HUDEP-2 (cell line): ENCODE results near the gene LAT.
"Not testable (repeated sequence)": the region's sequence is repeated elsewhere in the genome, so short reads cannot be mapped to it uniquely, and the experiment has no call there.

Experiments
- DNase-seq, 76 experiments: peaks; one replicate each; lab custom pipeline; 2025; ENCODE audit not compliant: unreplicated experiment in 76 of 76; lab: John Stamatoyannopoulos, UW

Gene LAT

DNA sequence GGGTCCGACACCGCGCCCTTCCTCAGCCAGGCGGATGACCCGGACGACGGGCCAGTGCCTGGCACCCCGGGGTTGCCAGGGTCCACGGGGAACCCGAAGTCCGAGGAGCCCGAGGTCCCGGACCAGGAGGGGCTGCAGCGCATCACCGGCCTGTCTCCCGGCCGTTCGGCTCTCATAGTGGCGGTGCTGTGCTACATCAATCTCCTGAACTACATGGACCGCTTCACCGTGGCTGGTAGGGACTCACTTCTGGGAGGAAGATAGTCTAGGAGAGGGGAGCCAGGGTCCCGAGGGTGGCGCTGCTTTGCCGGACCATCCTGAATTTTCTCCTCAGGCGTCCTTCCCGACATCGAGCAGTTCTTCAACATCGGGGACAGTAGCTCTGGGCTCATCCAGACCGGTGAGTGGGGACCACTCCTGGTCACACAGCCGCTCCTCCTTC lies 9.7 kb upstream of the LAT start:
- DNase-seq, result peak in 1 of 76 experiments; percentile 7

DNA sequence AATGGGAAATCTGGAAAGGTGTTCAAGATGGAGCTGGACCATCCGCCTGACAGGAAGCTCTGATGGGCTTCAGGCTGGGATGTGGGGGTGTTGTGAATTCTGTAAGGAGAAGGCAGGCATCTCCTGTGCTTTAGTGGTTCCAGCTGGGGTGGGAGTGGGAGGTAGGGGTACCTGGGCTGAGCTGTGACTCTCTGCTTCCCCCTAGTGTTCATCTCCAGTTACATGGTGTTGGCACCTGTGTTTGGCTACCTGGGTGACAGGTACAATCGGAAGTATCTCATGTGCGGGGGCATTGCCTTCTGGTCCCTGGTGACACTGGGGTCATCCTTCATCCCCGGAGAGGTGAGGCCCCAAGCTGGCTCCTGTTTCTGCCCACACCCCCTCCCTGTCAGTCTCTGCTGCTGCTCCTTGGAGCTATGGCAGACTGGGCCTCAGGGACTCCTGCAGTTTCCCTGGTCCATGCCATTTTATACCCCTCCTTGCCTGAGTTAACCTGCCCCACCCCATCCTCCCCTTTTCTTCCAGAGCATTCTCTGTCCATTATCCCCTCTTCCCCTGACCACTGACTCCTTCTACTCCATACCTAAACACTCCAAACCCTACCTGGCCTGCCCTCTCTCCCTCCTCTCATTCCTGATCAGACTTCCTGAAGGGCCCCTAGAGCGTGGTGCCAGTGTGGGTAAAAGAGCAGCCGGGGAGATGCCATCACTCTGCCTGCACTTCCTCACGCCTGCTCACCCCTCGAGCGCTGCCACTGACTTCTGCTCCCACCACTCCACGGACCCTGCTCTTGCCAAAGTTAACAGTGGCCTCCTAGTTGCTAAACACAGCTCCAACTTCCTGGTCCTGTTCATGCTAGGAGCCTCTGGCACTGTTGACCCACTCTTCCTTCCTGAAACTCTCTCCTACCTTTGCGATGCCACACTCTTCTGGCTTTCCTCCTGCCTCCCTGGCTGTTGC lies 6.9 kb upstream of the LAT start:
- no peak for DNase-seq

DNA sequence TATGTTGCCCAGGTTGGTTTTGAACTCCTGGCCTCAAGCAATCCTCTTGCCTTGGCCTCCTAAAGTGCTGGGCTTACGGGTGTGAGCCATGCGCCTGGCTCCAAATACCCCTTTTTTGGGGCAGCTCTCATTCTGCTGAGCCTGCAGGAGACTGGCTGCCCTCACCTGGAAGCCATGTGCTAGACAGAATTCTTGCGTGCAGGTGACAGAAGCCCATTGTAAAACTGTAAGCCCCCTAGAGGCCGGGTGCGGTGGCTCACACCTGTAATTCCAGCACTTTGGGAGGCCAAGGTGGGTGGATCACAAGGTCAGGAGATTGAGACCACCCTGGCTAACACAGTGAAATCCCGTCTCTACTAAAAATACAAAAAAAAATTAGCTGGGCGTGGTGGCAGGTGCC lies 4.5 kb upstream of the LAT start:
- DNase-seq, result not testable (repeated sequence)

DNA sequence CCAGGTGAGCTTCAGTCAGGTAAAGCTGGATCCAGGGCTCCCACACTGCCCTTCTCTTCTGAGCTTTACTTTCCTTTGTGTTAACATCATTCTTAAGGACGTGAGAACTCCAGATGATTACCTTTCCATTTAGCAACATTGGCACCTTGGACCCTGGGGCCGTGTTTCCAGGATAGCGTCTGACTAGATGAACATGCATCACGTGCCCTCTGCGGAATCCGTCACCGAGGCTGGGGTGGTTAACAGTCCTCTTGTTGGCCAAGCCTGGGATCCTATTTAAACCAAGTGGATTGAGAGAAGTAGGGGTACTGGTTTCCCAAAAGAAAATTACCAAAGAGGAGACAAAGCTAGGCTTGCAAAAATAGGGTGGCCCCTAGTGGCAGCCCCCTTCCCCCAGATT lies 3.9 kb upstream of the LAT start:
- no peak for DNase-seq

DNA sequence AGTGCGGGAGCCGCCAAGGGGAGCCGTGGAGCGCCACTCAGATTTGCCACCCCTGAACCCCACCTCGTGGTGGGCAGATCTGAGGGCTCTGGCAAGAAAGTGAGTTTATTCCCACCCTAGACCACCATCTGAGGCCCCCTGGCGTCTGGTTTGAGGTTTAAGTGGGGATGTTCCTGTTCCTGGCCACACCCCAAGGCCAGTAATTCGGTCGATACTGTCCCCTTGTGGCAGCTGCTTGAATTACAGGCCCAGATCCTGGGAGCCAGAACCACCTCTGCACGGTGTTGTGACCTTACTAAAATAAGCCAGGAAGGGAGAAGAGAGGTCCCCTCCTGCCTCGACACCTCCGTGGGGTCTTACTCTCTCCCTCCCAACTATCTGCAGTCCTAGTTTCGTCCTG lies 3.3 kb upstream of the LAT start:
- DNase-seq, result peak in 45 of 76 experiments; percentile 3 to 57 (median 26)

DNA sequence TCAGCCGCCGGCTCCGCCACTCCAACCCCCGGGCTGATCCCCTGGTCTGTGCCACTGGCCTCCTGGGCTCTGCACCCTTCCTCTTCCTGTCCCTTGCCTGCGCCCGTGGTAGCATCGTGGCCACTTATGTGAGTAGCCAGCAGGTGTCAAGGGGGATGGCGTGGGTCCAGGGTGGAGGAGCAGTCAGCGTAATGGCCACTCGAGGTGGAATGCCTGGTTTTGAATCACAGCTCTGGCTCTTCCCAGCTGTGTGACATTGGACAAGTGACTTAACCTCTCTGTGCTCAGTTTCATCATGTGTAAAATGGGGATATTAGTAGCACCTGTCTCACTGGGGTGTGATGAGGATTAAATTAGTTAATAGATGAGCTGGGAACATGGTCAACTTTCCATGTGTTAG lies 2.4 kb upstream of the LAT start:
- no peak for DNase-seq

DNA sequence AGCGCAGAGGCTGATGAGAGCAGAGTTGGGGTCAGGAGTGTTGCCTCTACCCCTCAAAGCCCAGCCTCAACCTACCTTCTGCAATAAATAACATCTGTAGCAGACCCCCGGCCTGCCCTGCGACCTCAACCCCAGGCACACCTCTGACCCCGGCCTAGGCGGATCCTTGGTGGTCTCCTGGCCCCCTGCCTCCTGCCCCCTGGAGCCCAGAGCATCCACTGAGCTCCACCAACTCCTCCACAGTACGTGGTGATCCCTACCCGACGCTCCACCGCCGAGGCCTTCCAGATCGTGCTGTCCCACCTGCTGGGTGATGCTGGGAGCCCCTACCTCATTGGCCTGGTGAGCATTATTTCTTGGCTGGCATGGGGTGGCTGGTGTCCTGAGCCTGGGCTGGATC lies 1.9 kb upstream of the LAT start:
- DNase-seq, result no peak

DNA sequence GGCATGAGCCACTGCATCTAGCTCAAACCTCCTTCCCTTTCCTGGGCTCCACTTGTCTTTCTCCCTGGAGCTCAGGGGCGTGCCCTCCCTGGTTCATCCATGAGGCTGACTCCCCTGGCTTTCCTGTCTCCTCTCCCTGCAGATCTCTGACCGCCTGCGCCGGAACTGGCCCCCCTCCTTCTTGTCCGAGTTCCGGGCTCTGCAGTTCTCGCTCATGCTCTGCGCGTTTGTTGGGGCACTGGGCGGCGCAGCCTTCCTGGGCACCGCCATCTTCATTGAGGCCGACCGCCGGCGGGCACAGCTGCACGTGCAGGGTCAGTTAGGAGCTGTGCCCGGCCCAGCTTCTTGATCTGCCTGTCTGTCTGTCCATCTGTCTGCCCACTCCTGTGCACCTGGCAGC lies 1.2 kb upstream of the LAT start:
- DNase-seq, result no peak

DNA sequence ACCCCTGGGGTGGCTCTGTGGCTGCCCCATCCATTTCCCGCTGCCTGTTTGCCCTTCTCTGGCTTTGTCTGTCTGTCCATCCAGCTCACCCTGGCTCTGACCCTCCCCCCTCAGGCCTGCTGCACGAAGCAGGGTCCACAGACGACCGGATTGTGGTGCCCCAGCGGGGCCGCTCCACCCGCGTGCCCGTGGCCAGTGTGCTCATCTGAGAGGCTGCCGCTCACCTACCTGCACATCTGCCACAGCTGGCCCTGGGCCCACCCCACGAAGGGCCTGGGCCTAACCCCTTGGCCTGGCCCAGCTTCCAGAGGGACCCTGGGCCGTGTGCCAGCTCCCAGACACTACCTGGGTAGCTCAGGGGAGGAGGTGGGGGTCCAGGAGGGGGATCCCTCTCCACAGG lies 761 bp upstream of the LAT start:
- no peak for DNase-seq

DNA sequence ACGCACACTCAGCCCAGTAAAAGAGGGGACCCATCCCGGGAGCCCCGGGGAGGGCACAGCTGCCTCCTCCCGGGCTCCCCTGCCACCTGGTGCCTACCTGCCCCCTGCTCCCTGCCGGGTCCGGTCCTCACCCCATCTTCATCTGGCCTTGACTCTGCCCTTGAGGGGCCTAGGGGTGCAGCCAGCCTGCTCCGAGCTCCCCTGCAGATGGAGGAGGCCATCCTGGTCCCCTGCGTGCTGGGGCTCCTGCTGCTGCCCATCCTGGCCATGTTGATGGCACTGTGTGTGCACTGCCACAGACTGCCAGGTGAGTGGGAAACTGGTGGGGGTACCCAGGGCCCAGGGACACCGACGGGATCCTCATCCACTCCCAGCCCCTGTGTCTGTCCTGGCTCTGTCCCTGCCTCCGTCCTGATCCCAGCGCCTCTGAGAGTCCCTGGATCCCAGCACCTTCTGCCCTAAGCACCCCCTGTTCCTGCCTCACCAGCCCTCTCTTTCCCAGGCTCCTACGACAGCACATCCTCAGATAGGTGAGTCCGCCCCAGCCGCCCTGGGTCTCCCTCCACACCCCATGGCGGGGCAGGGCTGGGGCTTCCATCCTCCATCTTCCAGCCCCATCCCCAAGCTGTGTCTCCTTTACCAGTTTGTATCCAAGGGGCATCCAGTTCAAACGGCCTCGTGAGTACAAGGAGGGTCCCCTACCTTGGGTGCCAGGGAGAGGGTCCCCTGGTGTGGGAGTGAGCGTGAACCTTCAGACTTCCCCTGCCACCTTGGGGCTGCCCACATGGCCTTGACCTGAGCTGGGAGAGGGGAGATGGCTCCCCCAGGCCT lies 574 bp downstream of the LAT start:
- no peak for DNase-seq

DNA sequence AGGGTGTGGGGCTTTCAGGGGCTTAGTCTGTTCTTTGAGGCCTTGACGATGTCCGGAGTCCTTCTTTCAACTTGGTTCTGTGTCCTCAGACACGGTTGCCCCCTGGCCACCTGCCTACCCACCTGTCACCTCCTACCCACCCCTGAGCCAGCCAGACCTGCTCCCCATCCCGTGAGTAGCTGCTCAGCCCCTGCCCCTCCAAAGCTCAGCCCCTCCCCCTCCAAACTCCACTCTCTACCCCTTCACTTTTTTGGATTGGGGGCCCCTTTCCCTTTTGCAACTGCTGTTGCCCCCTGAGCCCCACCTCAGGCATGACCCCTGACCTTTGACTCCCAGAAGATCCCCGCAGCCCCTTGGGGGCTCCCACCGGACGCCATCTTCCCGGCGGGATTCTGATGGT lies 1.2 kb downstream of the LAT start:
- no peak for DNase-seq

DNA sequence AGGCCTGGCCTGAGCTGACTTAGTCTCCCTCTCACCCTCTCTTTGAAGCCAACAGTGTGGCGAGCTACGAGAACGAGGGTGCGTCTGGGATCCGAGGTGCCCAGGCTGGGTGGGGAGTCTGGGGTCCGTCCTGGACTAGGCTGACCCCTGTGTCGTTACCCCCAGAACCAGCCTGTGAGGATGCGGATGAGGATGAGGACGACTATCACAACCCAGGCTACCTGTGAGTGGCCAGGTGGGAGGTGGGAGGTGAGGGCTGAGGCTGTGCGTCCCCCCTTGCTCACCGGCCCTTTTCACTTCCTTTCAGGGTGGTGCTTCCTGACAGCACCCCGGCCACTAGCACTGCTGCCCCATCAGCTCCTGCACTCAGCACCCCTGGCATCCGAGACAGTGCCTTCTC lies 1.6 kb downstream of the LAT start:
- DNase-seq, result no peak

DNA sequence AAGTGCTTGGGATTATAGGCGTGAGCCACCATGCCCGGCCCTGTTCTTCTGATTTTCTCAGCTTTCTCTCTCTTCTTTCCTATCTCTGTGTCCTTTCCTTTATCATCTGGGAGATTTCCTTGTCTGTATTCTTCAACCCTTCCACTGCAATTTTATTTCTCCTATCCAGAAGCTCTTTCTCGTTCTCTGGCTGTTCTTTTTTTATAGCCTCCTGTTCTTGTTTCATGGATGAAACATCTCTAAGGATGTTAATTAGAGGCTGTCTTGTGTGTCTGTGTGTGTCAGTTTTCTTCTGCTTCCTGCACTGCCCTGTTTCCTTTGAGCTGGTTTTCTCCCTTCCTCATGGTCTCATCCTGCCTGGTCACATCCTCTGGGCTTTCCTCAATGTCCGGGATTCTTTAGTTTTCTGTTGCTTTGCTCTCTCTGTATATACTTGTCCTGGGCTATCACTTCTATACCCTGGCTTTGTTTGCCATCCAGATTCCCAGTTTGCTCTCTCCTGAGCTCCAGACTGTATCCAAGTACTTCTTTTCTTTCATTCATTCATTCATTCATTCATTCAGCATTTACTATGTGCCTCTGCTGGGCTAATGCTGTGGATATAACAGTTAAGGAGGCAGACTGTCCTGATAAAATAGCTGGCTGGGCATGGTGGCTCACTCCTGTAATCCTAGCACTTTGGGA lies 2.5 kb downstream of the LAT start:
- no peak for DNase-seq

DNA sequence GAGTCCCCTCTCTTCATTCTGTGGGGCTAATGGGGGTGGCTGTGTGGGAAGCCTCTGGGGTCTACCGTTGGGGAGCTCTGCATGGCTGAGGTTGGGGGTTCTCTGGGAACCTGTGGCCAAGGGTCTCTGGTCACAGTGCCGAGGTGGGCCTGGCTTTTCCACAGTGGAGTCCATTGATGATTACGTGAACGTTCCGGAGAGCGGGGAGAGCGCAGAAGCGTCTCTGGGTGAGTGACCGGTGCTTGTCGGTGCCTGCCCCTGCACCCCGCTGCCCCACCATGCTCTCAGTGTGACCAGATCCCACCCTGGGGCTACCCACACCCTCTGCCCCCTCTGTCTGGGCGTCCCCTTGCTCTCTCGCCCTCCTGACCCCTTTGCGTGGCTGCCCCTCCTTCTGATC lies 4.5 kb downstream of the LAT start:
- DNase-seq, result no peak

DNA sequence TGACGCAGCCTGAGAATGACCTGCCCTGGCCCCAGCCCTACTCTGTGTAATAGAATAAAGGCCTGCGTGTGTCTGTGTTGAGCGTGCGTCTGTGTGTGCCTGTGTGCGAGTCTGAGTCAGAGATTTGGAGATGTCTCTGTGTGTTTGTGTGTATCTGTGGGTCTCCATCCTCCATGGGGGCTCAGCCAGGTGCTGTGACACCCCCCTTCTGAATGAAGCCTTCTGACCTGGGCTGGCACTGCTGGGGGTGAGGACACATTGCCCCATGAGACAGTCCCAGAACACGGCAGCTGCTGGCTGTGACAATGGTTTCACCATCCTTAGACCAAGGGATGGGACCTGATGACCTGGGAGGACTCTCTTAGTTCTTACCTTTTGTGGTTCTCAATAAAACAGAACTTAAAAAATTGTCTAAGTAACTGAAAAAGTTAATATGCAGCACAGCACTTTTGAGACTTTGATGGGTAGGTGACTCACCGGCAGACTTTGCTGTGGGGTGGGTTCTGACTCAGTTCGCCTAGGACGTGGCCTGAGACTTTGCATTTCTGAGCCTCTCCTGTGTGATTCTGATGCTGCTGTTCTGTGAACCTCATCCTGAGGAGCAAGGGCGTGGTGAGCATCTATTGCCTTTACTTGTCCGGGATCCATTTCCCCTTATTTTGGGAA lies 5.7 kb downstream of the LAT start:
- no peak for DNase-seq

DNA sequence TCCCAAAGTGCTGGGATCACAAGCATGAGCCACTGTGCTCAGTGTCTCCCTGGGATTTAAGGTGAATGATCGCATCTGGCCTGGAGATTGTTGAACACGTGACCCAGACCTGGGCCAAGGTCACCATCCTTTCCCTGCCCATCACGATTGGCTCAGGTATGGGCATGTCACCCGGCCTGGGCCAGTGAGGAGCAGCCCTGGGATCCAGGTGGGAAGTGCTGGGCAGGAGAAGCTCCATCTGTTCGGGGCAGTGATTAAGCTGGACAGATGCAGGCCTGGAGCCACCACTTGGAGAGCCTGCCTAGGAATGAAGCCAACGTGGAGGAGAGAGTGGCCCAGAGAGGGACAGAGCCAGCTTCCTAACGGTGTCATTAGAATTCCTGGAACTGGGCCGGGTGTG lies 6.8 kb downstream of the LAT start:
- no peak for DNase-seq

DNA sequence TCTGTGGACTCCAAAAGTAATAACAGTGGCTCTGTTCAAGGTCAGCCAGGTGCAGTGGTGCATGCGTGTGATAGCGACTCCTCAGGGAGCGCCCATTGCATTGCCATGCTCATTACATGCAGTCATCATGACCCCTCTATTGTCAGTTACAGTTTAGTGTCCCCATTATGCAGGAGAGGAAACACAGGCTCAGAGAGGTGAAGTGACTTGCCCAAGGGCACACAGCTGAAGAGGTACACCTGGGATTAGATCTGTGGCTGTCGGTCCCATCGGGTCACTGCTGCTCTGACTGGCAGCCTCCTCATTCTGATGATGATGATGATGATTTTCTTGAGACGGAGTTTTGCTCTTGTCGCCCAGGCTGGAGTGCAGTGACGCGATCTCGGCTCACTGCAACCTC lies 7.6 kb downstream of the LAT start:
- no peak for DNase-seq

DNA sequence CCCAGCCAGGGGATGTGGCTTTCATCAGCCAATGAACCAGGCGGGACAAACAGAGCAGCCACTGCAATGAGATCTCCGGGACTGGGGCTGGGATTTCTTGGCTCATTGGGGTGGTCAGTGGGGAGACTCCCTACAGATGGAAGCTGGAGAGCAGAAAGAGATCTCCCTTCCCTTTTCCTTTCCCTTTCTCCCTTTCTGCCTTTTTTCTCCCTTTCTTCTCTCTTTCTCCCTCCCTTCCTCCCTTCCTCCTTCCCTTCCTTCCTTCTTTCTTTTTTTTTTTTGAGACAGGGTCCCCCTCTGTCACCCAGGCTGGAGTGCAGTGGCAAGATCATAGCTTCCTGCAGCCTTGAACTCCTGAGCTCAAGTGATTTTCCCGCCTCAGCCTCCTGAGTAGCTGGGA lies 14.0 kb downstream of the LAT start:
- DNase-seq, result no peak

DNA sequence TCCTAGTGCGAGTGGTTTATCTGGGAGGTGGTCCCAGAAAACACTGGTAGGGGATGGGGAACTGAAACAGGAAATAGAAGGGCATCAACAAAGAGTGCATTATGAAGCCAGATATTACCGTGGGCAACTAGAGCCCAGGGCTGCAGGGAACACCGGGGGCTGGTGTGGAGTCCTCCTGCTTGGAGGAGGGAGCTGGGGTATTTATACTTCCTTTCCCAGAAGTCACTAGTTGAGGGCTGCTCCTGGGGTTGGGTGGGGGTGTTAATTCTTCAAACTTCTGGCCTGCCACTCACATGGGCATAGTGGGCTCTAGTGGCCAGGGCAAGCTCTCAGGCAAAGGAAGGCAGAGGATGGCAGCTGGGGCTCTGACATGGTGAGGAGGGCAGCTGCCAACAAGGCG lies 14.7 kb downstream of the LAT start:
- no peak for DNase-seq

DNA sequence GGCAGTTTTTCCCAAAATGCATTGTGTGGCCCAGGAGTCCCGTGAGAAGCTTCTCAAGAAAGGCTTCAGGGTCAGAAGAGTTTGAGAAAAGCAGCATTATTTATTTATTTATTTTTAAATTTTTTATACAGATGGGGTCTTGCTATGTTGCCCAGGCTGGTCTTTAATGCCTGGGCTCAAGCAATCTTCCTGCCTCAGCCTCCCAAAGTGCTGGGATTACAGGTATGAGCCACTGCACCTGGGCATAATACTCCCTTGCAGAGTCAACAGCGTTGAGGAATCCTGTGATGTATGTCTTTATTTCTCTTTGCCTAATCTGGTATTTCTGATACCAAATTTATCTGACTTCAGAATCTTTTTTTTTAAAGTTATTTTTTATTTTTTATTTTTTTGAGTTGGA lies 15.2 kb downstream of the LAT start:
- no peak for DNase-seq
